ENCODE data around the gene TMEM217.

Gene TMEM217

GRCh38 chr6:37254881-37255280 is 3.1 kb downstream of the TMEM217 start:
- peaks cover 8% of the 10 kb centered on the region for H3K27me3 ChIP-seq (ENCODE audit: low read depth, low read length)
- H3K9ac ChIP-seq (ENCODE audit: low read length) = no peak overlapping the region
- peaks cover 3% of the 10 kb centered on the region; the same call in 1 of the 2 replicates for H4K20me1 ChIP-seq (ENCODE audit: insufficient read depth, low read length)
- H3K4me1 ChIP-seq (ENCODE audit: low read length) = peaks cover 20% of the 10 kb centered on the region
- H3K4me3 ChIP-seq (ENCODE audit: low read length) = no peak overlapping the region
- TF ChIP-seq EZH2phosphoT487 (IDR thresholded peaks at IDR 0.05; ENCODE audit: low read depth) = no peak
- no peak for TF ChIP-seq CTCF (IDR thresholded peaks at IDR 0.05; ENCODE audit: low read depth, low read length)
- no peak overlapping the region for H3K27ac ChIP-seq (ENCODE audit: low read length)
- peaks cover 21% of the 10 kb centered on the region for H3K79me2 ChIP-seq (ENCODE audit: low read length)
- H2AFZ ChIP-seq (ENCODE audit: low read depth, low read length) = no peak overlapping the region
- no peaks in the 10 kb centered on the region for H3K9me3 ChIP-seq (ENCODE audit: insufficient read depth, low read length)
- H3K4me2 ChIP-seq (ENCODE audit: low read length) = no peak overlapping the region
- no peaks in the 10 kb centered on the region for H3K36me3 ChIP-seq (replicated peaks; ENCODE audit: low read depth, low read length)

- Histone ChIP-seq H3K36me3 (replicated peaks; ENCODE audit: low read depth, low read length) (no peaks in the 10 kb centered on the region), H2AFZ (ENCODE audit: low read depth, low read length) (no peak overlapping the region), H3K4me2 (ENCODE audit: low read length) (no peak overlapping the region), H3K27me3 (ENCODE audit: low read depth, low read length) (peaks cover 18% of the 10 kb centered on the region), H3K4me3 (ENCODE audit: low read length) (no peak overlapping the region), H4K20me1 (ENCODE audit: insufficient read depth, low read length) (no peaks in the 10 kb centered on the region), H3K4me1 (ENCODE audit: low read length) (peaks cover 7% of the 10 kb centered on the region), H3K9ac (ENCODE audit: low read length) (no peak overlapping the region), H3K9me3 (ENCODE audit: insufficient read depth, low read length) (no peaks in the 10 kb centered on the region), H3K27ac (ENCODE audit: low read length) (no peak overlapping the region), H3K79me2 (ENCODE audit: low read length) (peaks cover 9% of the 10 kb centered on the region)
- no peak for TF ChIP-seq EZH2phosphoT487 (IDR thresholded peaks at IDR 0.05; ENCODE audit: low read depth)
Observed at GRCh38 chr6:37253486-37254007, 4.4 kb downstream of the TMEM217 start.

GRCh38 chr6:37251211-37251780 is 6.6 kb downstream of the TMEM217 start:
- TF ChIP-seq CTCF (IDR thresholded peaks at IDR 0.05; ENCODE audit: low read depth, low read length) (no peak), EZH2phosphoT487 (IDR thresholded peaks at IDR 0.05; ENCODE audit: low read depth) (no peak)
- H3K4me2 ChIP-seq (ENCODE audit: low read length) = no peak overlapping the region
- no peaks in the 10 kb centered on the region for H3K4me1 ChIP-seq (ENCODE audit: low read length)
- peaks cover 28% of the 10 kb centered on the region for H3K27me3 ChIP-seq (ENCODE audit: low read depth, low read length)
- no peaks in the 10 kb centered on the region for H3K36me3 ChIP-seq (replicated peaks; ENCODE audit: low read depth, low read length)
- H3K9me3 ChIP-seq (ENCODE audit: insufficient read depth, low read length) = no peaks in the 10 kb centered on the region
- H3K4me3 ChIP-seq (ENCODE audit: low read length) = no peak overlapping the region
- H3K9ac ChIP-seq (ENCODE audit: low read length) = no peak overlapping the region
- no peak overlapping the region for H2AFZ ChIP-seq (ENCODE audit: low read depth, low read length)
- H3K27ac ChIP-seq (ENCODE audit: low read length) = no peak overlapping the region
- H4K20me1 ChIP-seq (ENCODE audit: insufficient read depth, low read length) = no peaks in the 10 kb centered on the region
- no peaks in the 10 kb centered on the region for H3K79me2 ChIP-seq (ENCODE audit: low read length)

- Histone ChIP-seq H3K4me2 (ENCODE audit: low read length) (no peak overlapping the region), H3K27ac (ENCODE audit: low read length) (no peak overlapping the region), H3K4me1 (ENCODE audit: low read length) (peaks cover 15% of the 10 kb centered on the region)
Observed at GRCh38 chr6:37244430-37245310, 13.3 kb downstream of the TMEM217 start.

More at GRCh38 chr6:37244430-37245310, 13.3 kb downstream of the TMEM217 start:
- H2AFZ ChIP-seq (ENCODE audit: low read depth, low read length) = no peak overlapping the region; the same call in 1 of the 2 replicates
- H4K20me1 ChIP-seq (ENCODE audit: insufficient read depth, low read length) = no peaks in the 10 kb centered on the region
- H3K9ac ChIP-seq (ENCODE audit: low read length) = no peak overlapping the region
- no peak for TF ChIP-seq CTCF (IDR thresholded peaks at IDR 0.05; ENCODE audit: low read depth, low read length)
- no peak for TF ChIP-seq EZH2phosphoT487 (IDR thresholded peaks at IDR 0.05; ENCODE audit: low read depth)
- no peaks in the 10 kb centered on the region for H3K79me2 ChIP-seq (ENCODE audit: low read length)
- H3K9me3 ChIP-seq (ENCODE audit: insufficient read depth, low read length) = no peaks in the 10 kb centered on the region
- H3K36me3 ChIP-seq (replicated peaks; ENCODE audit: low read depth, low read length) = no peaks in the 10 kb centered on the region
- H3K4me3 ChIP-seq (ENCODE audit: low read length) = no peak overlapping the region
- peaks cover 19% of the 10 kb centered on the region for H3K27me3 ChIP-seq (ENCODE audit: low read depth, low read length)

Measured in OCI-LY3 (cell line).